Astrocyte (in vitro differentiated cells and primary cell): ENCODE measurements around the gene RPRD1B. TPM values are rescaled to one million over a fixed set of nuclear protein-coding genes. Genes with fewer than 3 reads are reported as not detected.
A peak's percentile ranks its signal among the peaks of the same experiment; 100 is the strongest.

ENCODE experiments used
- DNase-seq: peaks from one replicate; pipeline ENCODE4 v3.0.0-alpha.2; 2010; ENCODE audit warnings: low read depth
- FAIRE-seq: peaks from 2 replicates; lab custom pipeline; 2011; peaks lifted over from hg19 to GRCh38; lab: Jason Lieb, UNC
- H2AFZ ChIP-seq: 2 replicates; pipeline ENCODE4 v1.6.0; 2012; ENCODE audit warnings: low read depth, low read length, inconsistent platforms
- H3K27ac ChIP-seq: 2 replicates; pipeline ENCODE4 v1.5.1; 2011; ENCODE audit warnings: low read depth, low read length, inconsistent platforms
- H3K27me3 ChIP-seq: 2 replicates; pipeline ENCODE4 v1.6.0; 2011; ENCODE audit warnings: low read length, inconsistent platforms; ENCODE audit not compliant: insufficient read depth
- H3K36me3 ChIP-seq: 2 replicates; pipeline ENCODE4 v1.5.1; 2011; ENCODE audit warnings: low read length, inconsistent platforms; ENCODE audit not compliant: insufficient read depth
- H3K4me1 ChIP-seq: 2 replicates; pipeline ENCODE4 v1.5.1; 2011; ENCODE audit warnings: low read length, inconsistent platforms; ENCODE audit not compliant: insufficient read depth
- H3K4me2 ChIP-seq: 2 replicates; pipeline ENCODE4 v1.6.0; 2012; ENCODE audit warnings: low read length, inconsistent platforms
- H3K4me3 ChIP-seq: 2 replicates; pipeline ENCODE4 v1.5.1; 2011; ENCODE audit warnings: low read depth, mild to moderate bottlenecking, low read length, inconsistent platforms; ENCODE audit not compliant: insufficient read depth
- H3K79me2 ChIP-seq: 2 replicates; pipeline ENCODE4 v1.6.0; 2012; ENCODE audit warnings: mild to moderate bottlenecking, low read length, inconsistent platforms; ENCODE audit not compliant: insufficient read depth
- H3K9ac ChIP-seq: 2 replicates; pipeline ENCODE4 v1.6.0; 2012; ENCODE audit warnings: mild to moderate bottlenecking, low read length, inconsistent platforms
- H3K9me3 ChIP-seq: 2 replicates; pipeline ENCODE4 v1.5.1; 2012; ENCODE audit warnings: low read depth, mild to moderate bottlenecking, low read length, inconsistent platforms; ENCODE audit not compliant: insufficient read depth
- H4K20me1 ChIP-seq: 2 replicates; pipeline ENCODE4 v1.6.0; 2012; ENCODE audit warnings: low read length, inconsistent platforms; ENCODE audit not compliant: insufficient read depth
- H3K27ac Mint-ChIP-seq: one replicate; pipeline ENCODE4 v1.8.0; 2021; ENCODE audit warnings: mild to moderate bottlenecking, mixed read lengths; ENCODE audit not compliant: unreplicated experiment
- H3K27me3 Mint-ChIP-seq: one replicate; pipeline ENCODE4 v1.8.0; 2021; ENCODE audit warnings: low read depth, mixed read lengths; ENCODE audit not compliant: unreplicated experiment
- H3K36me3 Mint-ChIP-seq: one replicate; pipeline ENCODE4 v1.8.0; 2021; ENCODE audit warnings: low read depth, mixed read lengths; ENCODE audit not compliant: unreplicated experiment
- H3K4me1 Mint-ChIP-seq: one replicate; pipeline ENCODE4 v1.8.0; 2021; ENCODE audit warnings: low read depth, mixed read lengths; ENCODE audit not compliant: unreplicated experiment
- H3K4me3 Mint-ChIP-seq: one replicate; pipeline ENCODE4 v1.8.0; 2021; ENCODE audit warnings: mild to moderate bottlenecking, moderate library complexity, mixed read lengths; ENCODE audit not compliant: unreplicated experiment
- H3K9me3 Mint-ChIP-seq: one replicate; pipeline ENCODE4 v1.8.0; 2021; ENCODE audit warnings: mild to moderate bottlenecking, mixed read lengths; ENCODE audit not compliant: unreplicated experiment
- CTCF ChIP-seq: IDR thresholded peaks from 2 replicates; pipeline ENCODE4 v1.5.1; 2011; ENCODE audit warnings: low read depth, mild to moderate bottlenecking, inconsistent platforms, low read length, moderate library complexity; ENCODE audit not compliant: insufficient read depth
- EZH2 ChIP-seq: IDR thresholded peaks from 2 replicates; pipeline ENCODE4 v1.6.1; 2012; ENCODE audit warnings: mild to moderate bottlenecking, low read length, inconsistent platforms; ENCODE audit not compliant: insufficient read depth
- total RNA-seq: library from RNA; stranded (reverse); gene quantifications from 2 replicates; pipeline ENCODE4 v1.2.1, GENCODE V29; 2021

The RPRD1B gene
- total RNA-seq, 1 donor from 2014 or later, result 20.7 TPM

DNA sequence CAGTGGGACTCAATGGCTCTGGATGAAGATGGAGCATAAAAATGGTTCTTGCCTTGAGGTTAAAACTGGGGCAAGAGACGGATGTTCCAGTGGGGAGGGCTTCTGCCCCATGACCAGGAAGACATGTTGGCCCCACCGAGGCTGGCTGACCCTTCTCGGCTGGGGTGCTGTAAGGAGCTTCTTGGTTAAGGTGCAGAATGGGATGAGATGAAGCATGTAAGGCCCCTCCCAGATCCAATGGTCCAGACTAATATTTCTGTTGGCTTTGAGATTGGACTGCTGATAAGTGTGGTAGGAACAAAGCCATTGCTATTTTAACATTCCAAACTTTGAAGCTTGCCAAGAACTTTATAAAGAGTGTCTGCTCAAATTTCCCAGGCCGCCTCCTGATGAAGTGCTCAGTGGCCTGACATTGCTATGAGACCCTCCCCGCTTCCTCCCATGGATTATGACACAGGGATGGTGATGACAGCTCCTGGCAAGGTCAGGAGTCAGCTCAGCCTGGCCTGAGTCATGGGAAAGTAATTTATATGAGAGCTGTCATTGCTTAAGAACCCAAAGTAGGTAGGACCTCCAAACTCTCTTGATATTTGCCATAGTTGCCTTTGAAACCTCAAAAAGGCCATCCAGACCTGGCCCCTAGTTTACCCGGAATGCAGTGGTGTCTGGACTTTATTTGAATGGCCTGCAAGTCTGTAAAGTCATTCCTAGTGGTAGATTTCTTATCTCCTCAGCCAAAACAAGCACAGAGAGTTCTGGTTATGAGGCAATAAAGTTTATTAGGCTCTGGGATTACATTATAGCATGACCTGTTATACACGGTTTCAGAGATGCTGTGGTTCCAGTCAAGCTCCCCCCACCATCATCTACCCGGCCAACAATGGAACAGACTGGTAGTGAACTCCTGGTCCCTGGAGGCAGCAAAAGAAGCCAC is 76.3 kb downstream of the RPRD1B start:
- Mint-ChIP-seq H3K4me3 (peak overlapping the region; percentile 11), H3K9me3 (peaks cover under 1% of the 10 kb centered on the region), H3K36me3 (no peaks in the 10 kb centered on the region), H3K27me3 (no peaks in the 10 kb centered on the region), H3K27ac (peak overlapping the region; percentile 98), H3K4me1 (peaks cover 30% of the 10 kb centered on the region)
- Histone ChIP-seq H3K27me3 (no peaks in the 10 kb centered on the region), H3K79me2 (no peaks in the 10 kb centered on the region), H3K4me1 (peaks cover 29% of the 10 kb centered on the region), H3K9me3 (no peaks in the 10 kb centered on the region), H3K4me2 (peak overlapping the region; percentile 61), H2AFZ (no peak overlapping the region), H3K9ac (peak overlapping the region; percentile 6), H4K20me1 (no peaks in the 10 kb centered on the region), H3K4me3 (no peak overlapping the region), H3K36me3 (no peaks in the 10 kb centered on the region), H3K27ac (peak overlapping the region; percentile 60)
- FAIRE-seq (peak; percentile 56), DNase-seq (peak; percentile 99)
- TF ChIP-seq CTCF, result no peak
- TF ChIP-seq EZH2, result no peak

GRCh38 chr20:38110525-38111178 is 77.1 kb downstream of the RPRD1B start:
- peak overlapping the region; percentile 60 for H3K27ac ChIP-seq
- no peak for TF ChIP-seq CTCF
- no peak for TF ChIP-seq EZH2

More at GRCh38 chr20:38110525-38111178, 77.1 kb downstream of the RPRD1B start:
- H3K4me2 ChIP-seq, result peak overlapping the region; percentile 61
- H2AFZ ChIP-seq, result no peak overlapping the region
- FAIRE-seq, result no peak
- no peaks in the 10 kb centered on the region for H3K27me3 Mint-ChIP-seq
- no peak overlapping the region for H3K4me3 Mint-ChIP-seq
- no peaks in the 10 kb centered on the region for H3K36me3 ChIP-seq
- no peak for DNase-seq
- H3K9me3 Mint-ChIP-seq, result no peaks in the 10 kb centered on the region
- H4K20me1 ChIP-seq, result no peaks in the 10 kb centered on the region
- no peak overlapping the region for H3K4me3 ChIP-seq
- peaks cover 30% of the 10 kb centered on the region for H3K4me1 Mint-ChIP-seq
- peaks cover 29% of the 10 kb centered on the region for H3K4me1 ChIP-seq
- H3K79me2 ChIP-seq, result no peaks in the 10 kb centered on the region
- peak overlapping the region; percentile 98 for H3K27ac Mint-ChIP-seq
- H3K9me3 ChIP-seq, result no peaks in the 10 kb centered on the region
- H3K9ac ChIP-seq, result peak overlapping the region; percentile 6
- H3K27me3 ChIP-seq, result no peaks in the 10 kb centered on the region
- no peaks in the 10 kb centered on the region for H3K36me3 Mint-ChIP-seq
